ENCODE measurements around the gene SH3TC1.

SH3TC1 gene

GRCh38 chr4:8198206-8198905 lies 734 bp upstream of the SH3TC1 start:
- DNase-seq (ENCODE audit: low read depth in 1 of 2, low spot score in 1 of 2): no peak

GRCh38 chr4:8199594-8200301 lies 658 bp downstream of the SH3TC1 start:
- DNase-seq (ENCODE audit: low read depth in 1 of 2, low spot score in 1 of 2): no peak

- DNase-seq (ENCODE audit: low read depth in 1 of 2, low spot score in 1 of 2): no peak
These were observed 1.3 kb downstream of the SH3TC1 start for GRCh38 chr4:8200302-8200975.

- no peak for DNase-seq (ENCODE audit: low read depth in 1 of 2, low spot score in 1 of 2)
These were observed 2.3 kb downstream of the SH3TC1 start for GRCh38 chr4:8201321-8201781.

GRCh38 chr4:8202108-8203051 lies 3.3 kb downstream of the SH3TC1 start:
- no peak for DNase-seq (ENCODE audit: low read depth in 1 of 2, low spot score in 1 of 2)

GRCh38 chr4:8203052-8203401 lies 3.9 kb downstream of the SH3TC1 start:
- DNase-seq (ENCODE audit: low read depth in 1 of 2, low spot score in 1 of 2): no peak

- DNase-seq (ENCODE audit: low read depth in 1 of 2, low spot score in 1 of 2): no peak
These were observed 4.7 kb downstream of the SH3TC1 start for GRCh38 chr4:8203817-8204216.

- DNase-seq (ENCODE audit: low read depth in 1 of 2, low spot score in 1 of 2): no peak
These were observed 5.6 kb downstream of the SH3TC1 start for GRCh38 chr4:8204576-8205227.

- DNase-seq (ENCODE audit: low read depth in 1 of 2, low spot score in 1 of 2): no peak
These were observed 6.2 kb downstream of the SH3TC1 start for GRCh38 chr4:8205241-8205707.

- DNase-seq (ENCODE audit: low read depth in 1 of 2, low spot score in 1 of 2): no peak
These were observed 6.9 kb downstream of the SH3TC1 start for GRCh38 chr4:8205749-8206611.

- no peak for DNase-seq (ENCODE audit: low read depth in 1 of 2, low spot score in 1 of 2)
These were observed 8.2 kb downstream of the SH3TC1 start for GRCh38 chr4:8207314-8207713.

- no peak for DNase-seq (ENCODE audit: low read depth in 1 of 2, low spot score in 1 of 2)
These were observed 9.5 kb downstream of the SH3TC1 start for GRCh38 chr4:8208565-8208964.

GRCh38 chr4:8209181-8209874 lies 10.2 kb downstream of the SH3TC1 start:
- no peak for DNase-seq (ENCODE audit: low read depth in 1 of 2, low spot score in 1 of 2)

GRCh38 chr4:8210010-8210409 lies 10.9 kb downstream of the SH3TC1 start:
- DNase-seq (ENCODE audit: low read depth in 1 of 2, low spot score in 1 of 2): no peak

GRCh38 chr4:8210616-8211015 lies 11.5 kb downstream of the SH3TC1 start:
- no peak for DNase-seq (ENCODE audit: low read depth in 1 of 2, low spot score in 1 of 2)

GRCh38 chr4:8211251-8211650 lies 12.2 kb downstream of the SH3TC1 start:
- DNase-seq (ENCODE audit: low read depth in 1 of 2, low spot score in 1 of 2): no peak

- no peak for DNase-seq (ENCODE audit: low read depth in 1 of 2, low spot score in 1 of 2)
These were observed 12.9 kb downstream of the SH3TC1 start for GRCh38 chr4:8211737-8212581.

- DNase-seq (ENCODE audit: low read depth in 1 of 2, low spot score in 1 of 2): no peak
These were observed 13.5 kb downstream of the SH3TC1 start for GRCh38 chr4:8212622-8213021.
